Measurements from ENCODE around the gene BGLAP. TPM values are rescaled to one million over a fixed set of nuclear protein-coding genes. Genes with fewer than 3 reads are reported as not detected.

The BGLAP gene
- total and polyA plus RNA-seq, 2 donors (not counting 3 experiments of a cell fraction or from before 2014, with no cell fraction given) = 0.65 to 1.0 TPM

GRCh38 chr1:156246241-156246780 is 4.3 kb downstream of the BGLAP start:
- no peak for FAIRE-seq
- H3K27ac ChIP-seq (ENCODE audit: insufficient read depth, low read depth, low read length) = no peak overlapping the region

More at GRCh38 chr1:156246241-156246780, 4.3 kb downstream of the BGLAP start:
- dilution Hi-C loops (cut with MboI; ENCODE audit: extremely low pct_ligation_motif_present, low sequenced_read_pairs) = no loop called here
- no peaks in the 10 kb centered on the region for H3K9me1 ChIP-seq (replicated peaks; ENCODE audit: control insufficient read depth, extremely low read depth, insufficient read depth, low read length)
- peaks cover 9% of the 10 kb centered on the region for H3K4me1 ChIP-seq (ENCODE audit: control insufficient read depth, extremely low read depth, insufficient read depth, low read length)
- ChIA-PET POLR2A (interaction anchor here (1.2 kb wide), 1 partner anchor 13 kb away, joined by 4 read pairs; no protein-coding TSS in a partner anchor), CTCF (interaction anchor here (1.7 to 3.8 kb wide), 3 partner anchors 12 to 101 kb away, joined by 7 to 17 read pairs (median 12); no protein-coding TSS in a partner anchor)
- H3K4me3 ChIP-seq (replicated peaks in 1 of 3; ENCODE audit: insufficient read depth in 1 of 3, low read depth in 1 of 3, low read length in 3 of 3) = no peak overlapping the region
- H2AFZ ChIP-seq (ENCODE audit: low read depth, low read length) = peak overlapping the region; percentile 12
- no peaks in the 10 kb centered on the region for H3K9me3 ChIP-seq (replicated peaks; ENCODE audit: control insufficient read depth, insufficient read depth, low read length)
- DNase-seq (ENCODE audit: low read depth, low spot score) = no peak
- no peak overlapping the region for H3K9ac ChIP-seq (replicated peaks; ENCODE audit: extremely low read depth, insufficient read depth, low read length)
- no peaks in the 10 kb centered on the region for H4K20me1 ChIP-seq (replicated peaks; ENCODE audit: control insufficient read depth, extremely low read depth, insufficient read depth, low read length)
- no peak for TF ChIP-seq FOS (IDR thresholded peaks at IDR 0.05; ENCODE audit: borderline replicate concordance, insufficient read depth, low read length)
- TF ChIP-seq GATA2 (IDR thresholded peaks at IDR 0.05; ENCODE audit: insufficient read depth, insufficient read length, low read depth, low read length) = no peak
- TF ChIP-seq, protein P1, sequence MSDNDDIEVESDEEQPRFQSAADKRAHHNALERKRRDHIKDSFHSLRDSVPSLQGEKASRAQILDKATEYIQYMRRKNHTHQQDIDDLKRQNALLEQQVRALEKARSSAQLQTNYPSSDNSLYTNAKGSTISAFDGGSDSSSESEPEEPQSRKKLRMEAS (IDR thresholded peaks at IDR 0.05; ENCODE audit: insufficient read depth, insufficient read length) = no peak
- TF ChIP-seq CTCF (IDR thresholded peaks at IDR 0.05; ENCODE audit: extremely low read depth in 1 of 2, insufficient read depth in 1 of 2, low read depth in 1 of 2, low read length in 2 of 2) = no peak
- no peak for TF ChIP-seq POLR2AphosphoS5 (IDR thresholded peaks at IDR 0.05; ENCODE audit: insufficient read depth, low read depth, low read length)
- TF ChIP-seq POLR2A (IDR thresholded peaks at IDR 0.05; ENCODE audit: low read depth, low read length) = no peak
- no peak for TF ChIP-seq EZH2 (IDR thresholded peaks at IDR 0.05; ENCODE audit: borderline replicate concordance, low read depth, low read length, severe bottlenecking)
- no peak for TF ChIP-seq MYC (IDR thresholded peaks at IDR 0.05; ENCODE audit: low read depth, low read length)
- no peak for TF ChIP-seq JUN (IDR thresholded peaks at IDR 0.05; ENCODE audit: borderline replicate concordance, insufficient read depth, insufficient read length, low read depth)
- peaks cover 3 to 22% of the 10 kb centered on the region in 2 experiments for H3K36me3 ChIP-seq (ENCODE audit: control insufficient read depth in 2 of 2, extremely low read depth in 1 of 2, insufficient read depth in 2 of 2, low read length in 2 of 2)
- no TSS peak for BruUV-seq (replicated peaks)
- intact Hi-C loops (cut with micrococcal nuclease) = no loop called here
- no peaks in the 10 kb centered on the region for H3K79me2 ChIP-seq (ENCODE audit: control insufficient read depth, insufficient read depth, low read length)
- H3K27me3 ChIP-seq (ENCODE audit: control insufficient read depth in 2 of 2, insufficient read depth in 2 of 2, low read length in 2 of 2) = peaks cover 0 to 4% of the 10 kb centered on the region in 2 experiments
- H3K4me2 ChIP-seq (ENCODE audit: insufficient read depth, low read length) = no peak overlapping the region
